Measurements from ENCODE around the gene HTRA2.
"Not testable (repeated sequence)": the region's sequence is repeated elsewhere in the genome, so short reads cannot be mapped to it uniquely, and the experiment has no call there.

HTRA2 gene

GRCh38 chr2:74542978-74543377 lies 13.2 kb downstream of the HTRA2 start:
- DNase-seq (ENCODE audit: low read depth): no peak

GRCh38 chr2:74544634-74545033 lies 14.9 kb downstream of the HTRA2 start:
- DNase-seq (ENCODE audit: low read depth): no peak

GRCh38 chr2:74546004-74546403 lies 16.3 kb downstream of the HTRA2 start:
- no peak for DNase-seq (ENCODE audit: low read depth)

DNA sequence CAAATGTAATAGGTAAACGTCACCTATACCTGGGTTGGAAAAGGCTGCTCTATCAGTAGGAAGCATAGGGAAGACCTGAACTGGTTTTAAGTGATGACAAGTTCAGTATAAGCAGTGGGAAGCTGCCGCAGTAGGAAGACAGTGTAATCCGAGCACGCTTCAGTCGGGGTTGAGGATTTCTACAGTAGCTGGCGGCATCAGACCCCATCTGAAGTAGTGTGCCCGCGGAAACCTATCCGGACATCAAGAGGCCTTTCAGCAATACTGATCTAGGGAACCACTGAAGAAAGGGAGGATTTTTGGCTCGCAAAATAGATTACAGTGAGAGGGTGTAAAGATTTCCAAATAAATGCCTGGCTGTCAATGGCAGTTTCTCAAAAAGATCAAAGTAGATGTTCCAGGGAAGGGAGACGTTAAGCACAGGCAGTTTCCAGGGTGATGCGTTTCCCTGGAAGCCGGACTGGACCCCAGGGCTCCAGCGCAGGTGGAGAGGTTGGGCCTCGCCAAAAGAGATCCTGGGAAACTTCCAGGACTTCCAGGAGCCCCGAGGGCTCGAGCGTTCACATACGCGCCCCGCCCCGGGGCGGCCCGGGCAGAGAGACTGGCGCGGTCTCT lies 18.7 kb downstream of the HTRA2 start:
- no peak for DNase-seq (ENCODE audit: low read depth)

DNA sequence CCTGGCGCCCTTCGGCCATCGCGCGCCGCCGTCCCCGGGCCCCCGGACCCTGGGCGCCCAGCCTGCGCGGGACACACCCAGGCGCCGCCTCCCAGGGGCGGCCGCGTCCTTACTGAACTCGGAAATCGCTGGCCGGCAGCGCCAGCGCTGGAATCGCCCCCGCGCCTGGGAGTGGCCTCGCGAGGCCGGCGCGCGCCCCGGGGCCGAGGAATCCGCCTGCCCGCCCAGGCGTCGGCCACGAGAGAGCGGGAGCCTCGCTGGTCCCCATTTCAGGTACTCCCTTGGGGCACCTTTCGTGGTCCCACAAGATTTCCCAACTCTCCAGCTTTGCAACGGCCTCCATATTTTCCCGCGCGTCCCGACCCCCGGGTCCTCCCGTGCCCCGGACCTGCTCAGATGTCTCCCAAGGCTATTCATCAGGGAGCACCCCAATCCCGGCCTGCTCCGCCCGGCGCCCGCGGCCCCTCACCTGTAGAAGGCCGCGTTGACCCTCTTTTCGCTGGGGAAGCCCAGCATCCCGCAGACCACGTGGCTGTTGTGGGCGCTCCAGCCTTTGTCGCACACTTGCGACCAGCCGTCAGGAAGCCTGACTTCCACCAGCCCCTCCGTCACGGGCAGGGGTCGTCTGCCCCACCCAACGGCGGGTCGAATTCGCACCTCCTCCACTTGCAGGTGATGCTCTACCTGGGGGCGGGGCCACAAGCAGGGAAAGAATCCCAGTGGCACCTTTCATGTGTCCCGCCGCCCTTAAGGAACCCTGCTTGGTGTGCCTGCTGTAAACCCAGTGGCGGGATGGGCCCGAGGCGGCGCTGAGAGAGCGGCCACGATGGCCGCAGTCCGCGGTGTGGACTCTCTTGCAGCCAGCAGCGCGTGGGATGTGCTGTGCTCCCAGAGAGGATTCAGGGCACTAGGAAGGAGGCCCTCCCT lies 19.4 kb downstream of the HTRA2 start:
- DNase-seq (ENCODE audit: low read depth): no peak

- no peak for DNase-seq (ENCODE audit: low read depth)
Measured at GRCh38 chr2:74550231-74550630, 20.5 kb downstream of the HTRA2 start.

- no peak for DNase-seq (ENCODE audit: low read depth)
Measured at GRCh38 chr2:74551530-74551929, 21.8 kb downstream of the HTRA2 start.

- DNase-seq (ENCODE audit: low read depth): no peak
Measured at GRCh38 chr2:74551942-74552913, 22.5 kb downstream of the HTRA2 start.

DNA sequence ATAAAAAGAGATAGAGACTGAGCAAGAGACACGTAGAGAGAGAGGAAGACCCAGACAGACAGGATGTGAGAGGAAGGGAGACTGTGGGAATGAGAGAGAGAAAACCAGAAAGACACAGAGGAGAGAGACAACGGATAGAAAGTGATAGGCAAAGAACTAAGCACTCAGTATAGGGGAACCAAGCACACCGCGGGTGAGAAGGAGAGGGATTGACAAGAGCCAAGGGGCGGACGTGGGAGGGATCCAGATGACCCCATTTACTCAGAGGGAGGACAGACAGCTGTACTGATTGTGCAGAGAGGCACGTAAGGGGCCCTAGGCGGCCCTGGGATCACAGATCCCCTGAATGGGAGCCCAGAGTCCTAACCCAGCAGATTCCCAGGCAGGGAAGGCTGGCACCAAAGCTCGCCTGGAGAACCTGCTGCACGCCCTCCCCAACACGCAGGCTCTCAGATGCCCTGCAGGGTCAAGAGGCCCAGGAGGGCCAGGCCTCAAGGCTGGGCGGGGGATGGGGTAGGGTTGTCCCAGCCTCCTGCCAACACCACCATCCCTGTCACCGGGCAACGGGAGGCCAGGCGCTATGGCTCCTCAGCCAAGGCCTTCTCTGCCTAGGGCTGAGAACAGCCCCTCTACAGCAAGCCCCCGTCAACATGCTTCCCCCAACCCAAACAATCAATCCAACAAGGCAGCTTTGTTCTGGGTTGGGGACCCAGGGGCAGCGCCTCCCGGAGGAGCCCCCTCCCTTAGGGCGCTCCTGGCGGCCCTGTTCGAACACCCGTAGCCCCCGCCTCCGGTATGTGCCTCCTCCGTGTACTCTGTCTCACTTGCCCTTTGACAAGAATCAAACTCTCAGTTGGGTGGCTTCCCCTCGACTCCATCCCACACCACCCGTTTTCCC lies 23.4 kb downstream of the HTRA2 start:
- no peak for DNase-seq (ENCODE audit: low read depth)

GRCh38 chr2:74553892-74554819 lies 24.4 kb downstream of the HTRA2 start, which contains the start of the genes DOK1 and LOXL3:
TSS of gene DOK1 (plus strand) at chr2:74554720. CDS start at chr2:74554755, 35 bp downstream.
TSS of gene LOXL3 (minus strand) at chr2:74553942. CDS start at chr2:74552634, 1,308 bp downstream.
- DNase-seq (ENCODE audit: low read depth): peak; percentile 69

GRCh38 chr2:74554820-74555531 lies 25.2 kb downstream of the HTRA2 start:
- peak; percentile 20 for DNase-seq (ENCODE audit: low read depth)

- no peak for DNase-seq (ENCODE audit: low read depth)
Measured at GRCh38 chr2:74555610-74556103, 25.9 kb downstream of the HTRA2 start.

- DNase-seq (ENCODE audit: low read depth): no peak
Measured at GRCh38 chr2:74556159-74556558, 26.4 kb downstream of the HTRA2 start.

DNA sequence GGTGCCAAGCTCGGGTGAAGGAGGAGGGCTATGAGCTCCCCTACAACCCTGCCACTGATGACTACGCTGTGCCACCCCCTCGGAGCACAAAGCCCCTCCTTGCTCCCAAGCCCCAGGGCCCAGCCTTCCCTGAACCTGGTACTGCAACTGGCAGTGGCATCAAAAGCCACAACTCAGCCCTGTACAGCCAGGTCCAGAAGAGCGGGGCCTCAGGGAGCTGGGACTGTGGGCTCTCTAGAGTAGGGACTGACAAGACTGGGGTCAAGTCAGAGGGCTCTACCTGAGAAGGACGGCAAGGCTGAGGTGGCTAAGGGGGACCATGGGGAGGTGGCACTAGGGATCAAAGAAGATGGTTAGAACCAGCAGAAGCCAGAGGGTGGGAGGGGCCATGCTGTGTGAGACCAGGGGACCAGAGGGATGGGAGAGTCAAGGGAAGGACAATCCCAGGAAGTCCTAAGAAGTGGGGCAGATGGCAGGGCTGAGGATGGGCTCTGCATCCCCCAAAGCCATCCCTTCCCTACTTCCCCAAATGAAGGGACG lies 27.2 kb downstream of the HTRA2 start:
- DNase-seq (ENCODE audit: low read depth): no peak

- DNase-seq (ENCODE audit: low read depth): no peak
Measured at GRCh38 chr2:74558284-74559230, 28.8 kb downstream of the HTRA2 start.

GRCh38 chr2:74559912-74560311 lies 30.2 kb downstream of the HTRA2 start:
- DNase-seq (ENCODE audit: low read depth): no peak

- no peak for DNase-seq (ENCODE audit: low read depth)
Measured at GRCh38 chr2:74560591-74560990, 30.9 kb downstream of the HTRA2 start.

DNA sequence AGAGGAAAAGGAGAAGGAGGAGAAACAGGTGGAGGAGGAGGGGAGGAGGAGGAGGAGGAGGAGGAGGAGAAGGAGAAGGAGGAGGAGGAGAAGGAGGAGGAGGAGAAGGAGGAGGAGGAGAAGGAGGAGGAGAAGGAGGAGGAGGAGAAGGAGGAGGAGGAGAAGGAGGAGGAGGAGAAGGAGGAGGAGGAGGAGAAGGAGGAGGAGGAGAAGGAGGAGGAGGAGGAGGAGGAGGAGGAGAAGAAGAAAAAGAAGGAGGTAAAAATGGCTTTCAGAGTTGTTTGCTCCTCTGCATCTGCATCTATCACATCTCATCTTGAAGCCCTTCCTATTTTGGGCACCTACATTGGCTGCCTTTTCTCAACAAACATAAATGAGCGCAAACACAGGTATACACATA lies 31.3 kb downstream of the HTRA2 start:
- not testable (repeated sequence) for DNase-seq (ENCODE audit: low read depth)
